Femur (tissue), 1 donor: ENCODE measurements around the gene KIF6.
A peak's percentile ranks its signal among the peaks of the same experiment; 100 is the strongest.

Experiments
- DNase-seq: peaks from one replicate; pipeline ENCODE4 v3.0.0-alpha.2; 2017

Gene KIF6

GRCh38 chr6:39339868-39340550 is 385.2 kb downstream of the KIF6 start:
- peak; percentile 35 for DNase-seq

DNA sequence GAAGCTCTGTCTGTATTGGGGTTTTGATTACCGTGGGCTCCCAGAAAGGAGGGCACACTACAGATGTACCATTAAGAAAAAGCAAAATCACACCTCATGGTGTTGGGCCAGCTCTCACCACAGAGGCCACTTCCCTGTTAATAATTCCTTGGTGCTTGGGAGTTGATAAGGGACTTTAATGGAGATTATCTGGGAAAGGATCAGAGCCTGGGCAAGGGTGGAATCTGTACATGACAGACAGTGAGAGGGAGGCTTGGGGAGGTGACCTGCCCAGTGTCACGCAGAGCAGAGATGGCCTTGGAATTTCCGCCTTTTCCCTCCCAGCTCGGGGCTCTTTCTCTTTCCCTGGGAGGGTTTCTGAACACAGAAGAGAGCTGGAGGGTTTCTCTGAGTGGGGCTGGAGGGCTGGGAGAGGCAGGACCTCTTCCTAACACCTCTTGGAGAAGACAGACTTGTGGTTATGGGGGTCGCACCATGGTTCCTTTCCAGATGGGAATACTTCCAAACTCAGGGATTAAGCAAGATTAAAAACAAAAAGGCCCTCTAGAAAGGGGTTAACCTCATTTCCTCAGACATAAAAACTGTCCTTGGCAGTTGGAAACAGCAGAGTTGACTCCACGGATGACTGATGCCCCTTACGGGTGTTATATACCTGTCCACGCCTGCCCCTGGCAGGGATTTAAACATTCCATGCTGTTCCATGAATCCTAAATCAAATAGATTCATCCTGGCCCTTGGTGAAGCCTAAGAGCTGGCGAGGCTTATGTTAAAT is 385.9 kb downstream of the KIF6 start:
- no peak for DNase-seq

DNA sequence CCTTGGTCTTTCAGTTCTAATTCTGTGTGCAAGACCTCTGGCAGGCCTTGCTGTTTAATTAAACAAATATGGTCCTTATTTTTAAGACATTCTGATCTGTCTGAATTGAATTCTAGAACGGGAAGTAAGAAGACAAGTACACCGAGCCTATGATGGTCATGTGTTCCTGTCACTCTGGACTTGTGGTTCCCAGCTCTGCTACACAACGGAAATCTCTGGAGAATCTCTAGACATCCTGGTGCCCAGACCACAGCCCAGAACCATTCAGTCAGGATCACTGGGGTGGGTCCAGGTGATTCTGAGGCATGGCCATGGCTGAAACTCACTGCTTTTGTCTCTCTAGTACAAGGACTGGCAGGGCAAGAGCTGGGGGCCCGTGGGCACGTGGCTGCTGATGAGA is 386.8 kb downstream of the KIF6 start:
- DNase-seq: no peak

GRCh38 chr6:39335780-39336545 is 389.2 kb downstream of the KIF6 start:
- no peak for DNase-seq

DNA sequence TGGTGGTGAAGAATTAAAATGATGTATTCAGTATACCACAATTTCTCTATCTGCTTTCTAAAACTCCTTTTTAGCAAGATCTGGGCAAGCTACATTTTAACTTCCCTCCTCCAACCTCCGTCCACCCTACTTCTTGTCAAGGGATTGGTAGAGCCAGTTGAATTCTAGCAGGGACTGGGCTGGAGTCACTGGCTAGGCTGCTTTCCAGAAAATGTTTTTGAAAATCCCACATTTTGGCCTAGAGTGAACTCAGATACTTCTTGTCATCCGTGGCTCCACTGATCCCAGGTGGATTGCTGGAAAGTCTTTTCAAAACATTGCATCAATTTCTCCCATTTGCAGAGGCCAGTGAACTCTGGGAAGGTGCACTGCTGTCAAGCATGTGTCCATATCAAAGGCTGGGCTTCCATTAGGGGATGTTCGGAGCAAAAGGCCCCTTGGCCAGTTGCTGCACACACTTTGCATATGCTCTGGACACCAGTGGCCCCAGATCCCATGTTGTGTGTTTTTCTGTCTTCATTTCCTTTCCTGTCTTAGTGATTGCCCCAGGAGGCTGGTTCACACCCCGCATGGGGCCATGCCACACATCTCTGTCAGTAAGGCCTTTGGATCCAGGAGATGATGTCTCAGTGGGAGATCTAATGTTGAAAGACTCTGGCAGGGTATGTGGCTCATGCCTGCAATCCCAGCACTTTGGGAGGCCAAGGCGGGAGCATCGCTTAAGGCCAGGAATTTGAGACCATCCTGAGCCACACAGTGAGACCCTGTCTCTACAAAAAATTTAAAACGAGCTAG is 391.4 kb downstream of the KIF6 start:
- DNase-seq: no peak

DNA sequence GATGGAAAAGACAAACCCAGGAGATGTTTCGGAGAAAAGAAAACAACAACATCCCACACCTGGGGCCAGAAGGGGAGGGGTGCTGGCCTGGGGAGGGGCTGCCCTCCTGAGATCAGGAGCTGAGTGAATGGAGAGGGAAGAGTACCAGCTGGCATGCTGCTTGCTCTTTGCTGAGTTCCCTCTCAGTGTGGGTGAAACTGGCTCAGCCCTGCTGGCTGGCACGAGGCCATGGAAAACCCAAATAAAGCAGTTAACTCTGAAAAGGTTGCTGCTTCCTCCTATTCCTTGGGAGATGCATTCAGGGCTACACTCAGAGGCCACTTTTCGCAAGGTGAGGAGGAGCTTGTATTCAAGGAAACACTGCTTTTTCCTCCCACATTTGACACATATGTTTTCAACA is 394.7 kb downstream of the KIF6 start:
- DNase-seq: no peak

- DNase-seq: no peak
These were observed 395.2 kb downstream of the KIF6 start for GRCh38 chr6:39330057-39330456.

GRCh38 chr6:39328066-39328465 is 397.1 kb downstream of the KIF6 start:
- DNase-seq: no peak

DNA sequence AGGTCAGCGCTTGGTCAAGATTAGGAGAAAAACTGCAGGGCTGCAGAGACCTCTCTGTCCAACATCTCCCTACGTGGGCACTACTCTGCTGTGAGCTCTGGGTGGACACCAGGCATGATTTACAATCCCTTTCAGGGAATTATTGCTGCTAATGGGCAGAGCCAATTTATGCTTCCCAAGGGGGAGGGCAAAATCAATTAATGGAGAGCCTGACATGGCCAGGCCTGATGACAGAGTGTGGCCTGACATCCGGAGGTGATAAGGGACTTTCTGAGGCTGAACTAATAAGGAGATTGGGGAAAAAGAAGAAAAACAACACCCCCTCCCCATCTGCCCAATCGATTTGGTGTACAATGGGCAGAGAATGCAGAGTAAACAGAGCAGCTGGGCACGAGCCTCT is 397.7 kb downstream of the KIF6 start:
- no peak for DNase-seq

GRCh38 chr6:39322306-39322850 is 402.8 kb downstream of the KIF6 start, which contains the start of gene KCNK16:
Gene KCNK16, minus strand, starts transcription at chr6:39322702. Its CDS starts 162 bp downstream, at chr6:39322540.
- DNase-seq: no peak

- DNase-seq: no peak
These were observed 403.4 kb downstream of the KIF6 start for GRCh38 chr6:39321761-39322160.

DNA sequence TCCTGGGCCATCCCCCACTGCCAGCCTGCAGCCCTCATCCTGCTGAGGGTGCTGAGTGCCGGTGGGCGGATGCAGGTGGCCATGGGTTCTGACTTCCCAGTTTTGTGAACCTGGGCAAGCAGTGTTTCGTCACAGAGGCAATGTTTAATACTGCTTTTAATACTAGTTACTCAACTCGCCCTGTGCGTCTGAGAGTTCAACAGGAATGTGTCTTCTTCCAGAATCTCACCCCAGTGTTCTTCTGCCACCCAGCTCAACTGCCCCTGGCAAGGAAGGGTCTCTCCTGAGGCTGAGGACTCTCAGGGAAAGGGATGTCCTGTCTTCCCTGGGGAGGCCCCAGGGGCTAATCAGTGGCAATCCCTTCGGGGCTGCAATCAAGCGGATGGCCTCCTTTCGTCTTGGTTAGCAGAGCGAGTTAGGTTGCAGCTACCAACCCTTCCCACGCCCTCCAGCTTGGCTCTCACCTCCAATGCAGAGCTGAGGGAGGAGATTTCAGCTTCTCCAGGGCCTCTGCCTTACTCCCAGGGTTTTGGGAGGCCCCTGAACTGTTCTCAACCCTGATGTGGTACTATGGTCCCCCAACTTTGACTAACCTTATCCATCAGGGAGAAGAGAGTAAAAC is 404.7 kb downstream of the KIF6 start:
- DNase-seq: no peak

GRCh38 chr6:39319621-39320362 is 405.4 kb downstream of the KIF6 start:
- peak; percentile 46 for DNase-seq

DNA sequence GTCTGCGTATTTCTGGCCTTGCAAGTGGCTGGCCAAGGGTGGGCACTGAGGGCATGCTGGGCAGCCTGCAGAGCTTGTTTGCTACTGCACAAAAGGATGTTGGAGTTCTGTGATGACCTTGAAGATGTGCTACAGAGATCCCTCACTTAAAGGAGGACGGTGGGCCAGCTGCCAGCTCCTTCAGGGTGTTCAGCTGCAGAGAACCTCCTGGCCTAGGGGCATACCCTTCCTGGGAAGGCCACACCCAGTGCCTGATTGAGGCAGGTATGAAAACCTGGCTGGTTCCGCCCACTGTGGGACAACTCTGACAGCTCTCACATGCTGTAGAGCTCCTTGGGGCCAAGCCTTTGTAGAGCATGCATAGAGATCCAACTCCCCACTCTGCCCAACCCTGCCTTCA is 408.0 kb downstream of the KIF6 start:
- DNase-seq: no peak

DNA sequence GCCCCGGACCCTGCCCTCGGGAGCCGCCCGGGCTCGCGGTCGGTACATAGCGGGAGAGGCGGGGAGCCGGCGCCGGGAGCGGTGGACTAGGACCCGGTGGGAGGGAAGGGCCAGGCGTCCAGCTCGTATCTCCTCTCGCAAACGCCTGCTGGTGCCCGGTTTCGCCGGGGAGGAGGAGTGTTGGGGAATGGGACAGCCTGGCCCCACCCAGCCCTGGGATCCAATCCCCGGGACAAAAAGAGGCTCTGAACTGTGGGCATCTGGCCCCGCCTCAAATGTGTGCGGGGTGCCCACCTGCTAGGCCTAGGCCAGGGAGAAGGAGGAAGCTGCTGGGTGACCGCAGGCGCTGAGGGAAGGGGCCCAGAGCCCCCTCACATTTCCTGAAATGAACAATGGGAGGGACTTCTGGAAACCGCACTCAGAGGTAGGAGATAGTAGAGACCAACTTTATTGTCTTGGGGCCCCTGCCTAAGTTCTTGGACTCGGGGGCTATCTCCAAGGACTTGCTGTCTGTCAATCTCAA is 410.9 kb downstream of the KIF6 start, which contains the start of gene KCNK17:
Gene KCNK17, minus strand, starts transcription at position 147 of the 523 bp plus-strand sequence. Its CDS starts 99 bp downstream, at position 48.
- DNase-seq: no peak

- no peak for DNase-seq
These were observed 411.5 kb downstream of the KIF6 start for GRCh38 chr6:39313526-39314272.

- no peak for DNase-seq
These were observed 412.2 kb downstream of the KIF6 start for GRCh38 chr6:39312912-39313525.

DNA sequence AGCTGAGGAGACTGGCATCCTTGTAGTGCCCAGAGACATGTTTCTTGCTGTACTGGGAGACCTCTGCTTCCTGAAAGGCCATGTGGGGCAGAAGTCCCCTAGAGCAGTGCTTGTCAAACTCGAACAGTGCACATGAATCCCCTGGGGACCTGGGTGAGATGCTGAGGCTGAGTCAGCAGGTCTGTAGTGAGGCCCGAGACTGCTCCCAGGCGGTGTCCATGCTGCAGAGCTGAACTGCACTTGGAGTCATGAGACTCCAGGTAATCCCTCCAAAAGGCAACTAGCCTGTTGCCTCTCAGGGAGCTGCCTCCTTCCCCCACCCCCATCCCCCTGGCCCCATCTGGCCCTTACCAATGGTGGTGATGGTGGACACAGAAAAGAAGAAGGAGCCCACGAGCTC is 414.7 kb downstream of the KIF6 start:
- no peak for DNase-seq

GRCh38 chr6:39309942-39310531 is 415.2 kb downstream of the KIF6 start:
- peak; percentile 67 for DNase-seq
